GM19099 (cell line): Measurements from ENCODE around the gene SNX30.

Source experiments
- POLR2A ChIP-seq: IDR thresholded peaks from 3 replicates; pipeline ENCODE4 v1.6.1; 2011; ENCODE audit warnings: low read depth; ENCODE audit not compliant: insufficient read length; ENCODE audit errors: extremely low read depth

SNX30 gene

DNA sequence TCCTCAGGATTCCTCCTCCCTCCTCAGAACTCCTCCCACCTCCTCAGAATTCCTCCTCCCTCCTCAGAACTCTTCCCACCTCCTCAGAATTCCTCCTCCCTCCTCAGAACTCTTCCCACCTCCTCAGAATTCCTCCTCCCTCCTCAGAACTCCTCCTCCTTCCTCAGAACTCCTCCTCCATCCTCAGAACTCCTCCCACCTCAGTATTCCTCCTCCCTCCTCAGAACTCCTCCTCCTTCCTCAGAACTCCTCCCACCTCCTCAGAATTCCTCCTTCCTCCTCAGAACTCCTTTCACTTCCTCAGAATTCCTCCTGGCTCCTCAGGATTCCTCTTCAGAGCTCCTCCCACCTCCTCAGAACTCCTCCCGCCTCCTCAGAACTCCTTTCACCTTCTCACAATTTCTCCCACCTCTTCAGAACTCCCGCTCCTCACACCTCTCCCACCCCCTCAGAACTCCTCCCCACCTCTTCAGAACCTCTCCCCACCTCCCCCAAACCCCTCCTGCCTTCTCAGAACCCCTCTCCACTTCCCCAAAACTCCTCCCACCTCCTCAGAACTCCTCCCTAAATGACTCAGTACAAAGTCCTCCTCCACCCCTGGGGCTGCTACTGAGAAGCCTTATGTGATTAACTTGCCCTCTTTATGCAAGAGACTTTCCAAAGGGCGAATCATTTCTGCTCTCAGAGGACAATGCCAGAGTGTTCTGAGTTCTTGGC is 116.9 kb downstream of the SNX30 start:
- no peak for TF ChIP-seq POLR2A

DNA sequence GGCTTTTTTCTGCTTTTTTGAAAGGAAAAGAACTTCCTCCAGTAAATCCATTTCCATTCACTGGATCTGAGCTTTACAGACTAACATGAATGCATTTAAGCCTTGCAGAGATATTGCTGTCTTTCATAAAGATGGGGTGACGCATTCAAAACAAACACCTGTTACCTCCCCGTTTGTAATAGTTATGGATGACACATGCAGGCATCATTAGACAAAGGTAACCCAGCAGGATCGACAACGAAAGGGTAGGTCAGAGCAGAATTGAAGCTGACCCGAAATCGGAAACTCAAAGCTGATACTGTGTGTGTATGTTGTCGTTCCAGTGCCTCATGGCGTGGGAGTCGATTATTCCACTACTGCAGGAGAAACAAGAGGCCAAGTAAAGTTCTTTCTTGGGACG is 117.9 kb downstream of the SNX30 start:
- TF ChIP-seq POLR2A, result no peak

- TF ChIP-seq POLR2A, result no peak
Observed at GRCh38 chr9:112869041-112869529, 118.5 kb downstream of the SNX30 start.

DNA sequence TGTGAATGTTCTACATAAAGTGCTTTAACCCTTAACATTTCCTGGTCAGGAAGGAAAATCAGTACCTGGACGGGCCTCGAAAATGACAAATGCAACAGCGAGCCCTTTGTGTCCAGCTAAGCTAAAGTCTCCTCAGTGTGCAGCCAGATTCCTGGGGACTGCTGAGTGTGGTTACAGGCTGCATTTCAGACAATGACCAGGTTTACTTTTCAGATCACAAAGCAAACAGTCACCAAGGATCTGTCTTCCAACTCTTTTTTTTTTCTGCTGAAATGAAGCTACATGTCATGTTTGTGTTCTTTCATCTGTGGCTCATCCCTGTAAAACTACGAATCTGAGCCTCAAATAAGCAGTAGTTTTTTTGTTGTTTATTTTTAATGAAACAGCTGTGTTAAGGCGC is 119.4 kb downstream of the SNX30 start:
- TF ChIP-seq POLR2A, result no peak

- TF ChIP-seq POLR2A, result no peak
Observed at GRCh38 chr9:112870556-112870955, 120.0 kb downstream of the SNX30 start.

DNA sequence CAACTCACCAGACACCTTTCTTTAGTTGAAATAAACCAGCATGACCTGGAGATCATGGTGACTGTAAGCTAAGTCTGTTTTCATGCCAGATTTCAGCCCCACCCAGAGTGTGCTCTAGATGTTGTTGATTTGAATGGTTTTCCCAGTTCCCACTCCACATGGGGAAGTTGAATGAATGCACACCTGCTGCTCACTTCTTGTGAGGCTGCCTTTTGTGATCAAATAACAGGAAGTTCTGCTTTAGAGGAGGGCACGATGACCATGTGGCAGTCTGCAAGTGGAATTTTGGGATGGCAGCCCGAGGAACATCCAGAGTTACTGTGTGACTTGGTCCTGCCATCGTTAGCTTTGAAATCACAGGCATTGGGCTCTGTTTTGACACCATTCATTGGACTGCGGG is 121.5 kb downstream of the SNX30 start:
- no peak for TF ChIP-seq POLR2A

DNA sequence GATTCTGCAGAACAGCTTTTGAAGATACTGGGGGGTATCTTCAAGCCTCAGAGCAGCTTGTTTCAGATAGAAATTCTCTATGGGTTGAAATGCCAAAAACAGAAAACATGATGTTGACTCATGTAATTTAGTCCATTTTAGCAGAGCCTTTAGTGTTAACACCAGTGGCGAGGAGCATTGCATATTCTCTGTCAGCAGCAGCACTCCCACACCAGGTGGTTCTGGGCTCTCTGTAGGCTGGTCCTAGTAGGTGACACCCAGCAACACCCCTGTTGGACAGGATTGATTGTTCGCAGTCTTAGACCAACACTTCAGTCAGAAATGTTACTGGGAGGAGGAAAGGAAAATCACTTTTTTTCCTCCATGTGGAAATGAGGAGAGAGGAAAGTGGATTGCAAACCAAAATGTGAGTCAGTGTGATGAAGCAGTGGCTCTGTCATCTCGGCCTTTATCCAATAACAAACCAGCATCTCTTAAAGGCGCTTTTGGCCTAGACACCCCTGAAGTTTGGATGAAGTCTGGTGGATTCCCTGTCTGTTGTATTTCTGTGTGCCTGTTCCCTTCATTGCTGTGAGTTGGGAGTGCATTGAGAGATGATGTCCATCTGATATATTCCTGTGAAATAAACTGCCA is 123.3 kb downstream of the SNX30 start:
- no peak for TF ChIP-seq POLR2A

GRCh38 chr9:112878752-112879151 is 128.2 kb downstream of the SNX30 start:
- no peak for TF ChIP-seq POLR2A

GRCh38 chr9:112880650-112881049 is 130.1 kb downstream of the SNX30 start:
- no peak for TF ChIP-seq POLR2A

- no peak for TF ChIP-seq POLR2A
Observed at GRCh38 chr9:112881331-112881730, 130.8 kb downstream of the SNX30 start.

DNA sequence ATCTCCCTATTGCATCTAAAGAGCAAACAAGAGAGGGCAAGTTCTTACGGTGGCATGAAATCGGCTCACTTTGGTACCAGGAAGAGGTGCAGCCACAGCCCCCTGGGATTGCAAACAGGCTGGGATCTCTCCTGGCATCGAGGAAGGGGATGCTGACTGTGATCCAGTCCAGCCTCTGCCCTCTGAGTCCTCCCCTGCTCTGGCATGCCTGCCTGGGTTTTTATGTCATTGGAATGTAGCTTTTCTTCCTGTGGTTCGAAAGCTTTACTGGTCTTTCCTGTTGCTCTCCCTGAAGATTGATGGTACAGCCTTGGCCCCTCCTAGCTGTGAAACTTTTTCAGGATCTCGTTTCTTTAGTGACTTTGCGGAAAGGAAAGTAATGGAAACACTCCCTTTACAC is 133.5 kb downstream of the SNX30 start:
- no peak for TF ChIP-seq POLR2A

DNA sequence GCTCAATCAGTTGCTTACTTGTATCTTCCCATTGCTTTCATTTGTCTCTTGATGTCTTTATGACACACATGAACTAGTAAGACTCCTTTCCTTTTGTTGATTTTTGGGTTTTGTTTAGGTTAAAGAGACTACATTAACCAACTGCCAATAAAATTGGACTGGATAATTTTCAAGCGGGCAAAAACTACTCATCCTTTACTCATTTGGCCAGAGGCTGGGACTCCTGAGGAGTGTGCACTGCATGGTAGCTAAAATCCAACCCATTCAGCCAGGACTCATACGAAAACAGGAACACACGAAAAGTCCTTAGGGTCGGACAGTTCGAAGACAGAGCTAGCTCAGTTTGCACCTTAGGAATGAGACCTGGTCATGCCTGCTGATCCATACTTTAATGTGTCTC is 134.2 kb downstream of the SNX30 start:
- TF ChIP-seq POLR2A, result no peak

- no peak for TF ChIP-seq POLR2A
Observed at GRCh38 chr9:112885324-112885723, 134.8 kb downstream of the SNX30 start.

GRCh38 chr9:112886351-112886750 is 135.8 kb downstream of the SNX30 start:
- no peak for TF ChIP-seq POLR2A

DNA sequence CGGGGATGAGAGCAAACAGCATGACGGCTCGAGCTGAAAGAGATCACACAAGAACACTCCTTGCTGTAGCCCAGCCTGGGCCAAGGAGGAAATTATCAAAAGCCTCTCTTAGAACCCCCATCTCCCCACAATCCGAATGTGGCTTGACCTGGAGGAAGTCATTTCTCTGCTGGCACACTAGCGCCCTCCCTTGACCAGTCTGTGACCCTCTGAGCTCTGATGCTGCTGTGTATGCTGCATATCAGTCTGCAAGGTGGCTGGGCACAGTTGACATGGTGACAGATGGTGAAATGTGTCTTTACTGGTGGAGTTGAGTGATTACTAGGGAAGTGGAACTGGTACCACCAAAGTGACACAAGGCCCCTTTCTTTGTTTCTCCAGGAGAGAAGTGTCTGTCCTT is 136.8 kb downstream of the SNX30 start:
- TF ChIP-seq POLR2A, result no peak

DNA sequence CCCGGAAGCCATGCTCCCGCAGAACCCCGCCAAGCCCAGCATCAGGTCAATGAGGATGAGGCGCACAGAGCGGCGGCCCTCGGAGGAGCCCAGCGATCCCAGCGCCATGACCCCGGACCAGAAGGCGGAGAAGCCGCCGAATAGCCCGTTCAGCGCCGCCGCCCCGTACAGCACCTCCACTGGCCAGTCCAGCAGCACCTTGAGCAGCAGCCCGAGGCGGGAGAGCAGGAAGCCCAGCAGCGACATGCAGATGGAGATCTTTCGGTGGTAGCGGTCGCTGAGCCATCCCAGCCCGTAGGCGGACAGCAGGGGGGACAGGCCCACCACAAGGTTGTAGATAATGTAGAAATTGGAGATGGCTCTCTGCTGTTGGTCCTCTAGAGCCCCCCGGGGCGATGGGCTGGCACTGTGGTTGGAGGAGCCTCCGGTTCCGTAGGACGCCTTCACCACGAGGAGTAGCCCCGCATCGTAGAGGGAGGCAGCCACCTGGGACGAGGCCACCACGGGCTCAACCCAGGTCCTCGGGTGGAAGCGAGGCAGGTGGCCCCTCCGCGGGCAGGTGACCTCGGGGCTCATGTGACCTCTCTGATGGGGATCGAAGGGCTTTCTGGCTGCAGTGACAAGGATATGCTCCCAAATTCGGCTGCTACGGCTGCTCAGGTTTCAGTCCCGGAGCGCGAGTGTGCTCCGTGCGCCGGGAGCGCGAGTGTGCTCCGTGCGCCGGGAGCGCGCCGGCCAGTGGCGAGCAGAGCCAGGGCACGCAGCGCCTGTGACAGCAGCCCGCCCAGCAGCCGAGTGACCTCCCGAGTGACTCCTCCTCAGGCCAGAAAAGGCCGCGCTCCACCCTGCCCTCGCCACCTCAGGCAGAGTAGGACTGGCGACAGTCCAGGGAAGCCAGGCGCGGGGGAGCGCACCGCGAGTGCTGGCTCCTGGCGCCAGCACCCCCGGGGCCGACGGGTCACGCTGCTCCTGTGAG is 139.8 kb downstream of the SNX30 start, which contains the start of gene SLC46A2:
SLC46A2 (minus strand) TSS at position 771 of the 976 bp plus-strand sequence; CDS start at position 576, 195 bp downstream.
- TF ChIP-seq POLR2A, result no peak

DNA sequence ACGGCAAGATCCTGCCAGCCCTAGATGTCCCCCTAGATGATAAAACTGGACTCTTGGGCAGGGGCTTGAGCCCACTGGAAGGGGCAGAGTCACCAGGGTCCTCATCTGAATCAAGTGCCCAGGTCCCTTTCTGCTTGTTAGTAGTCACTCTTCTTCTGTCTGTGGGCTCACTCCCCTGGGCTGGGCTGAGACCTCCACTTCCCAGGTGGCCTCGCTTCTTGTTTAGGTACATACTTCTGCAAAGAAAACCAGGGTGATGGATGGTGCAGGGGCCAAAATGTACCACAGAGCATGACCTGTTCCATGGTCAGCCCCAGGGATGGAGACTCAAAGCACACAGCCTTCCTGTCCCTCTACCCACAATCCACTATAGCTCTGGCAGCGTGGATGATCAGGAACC is 141.0 kb downstream of the SNX30 start:
- no peak for TF ChIP-seq POLR2A
